Testis (tissue), 3 donors: ENCODE measurements around the gene COL9A1. TPM values are rescaled to one million over a fixed set of nuclear protein-coding genes. Genes with fewer than 3 reads are reported as not detected.

Experiments used
- DNase-seq: peaks from one replicate; pipeline ENCODE4 v3.0.0-alpha.2; 2019
- H3K27ac ChIP-seq, 2 donors: fragments of 200-600 bp; sonication (generic); one replicate each; pipeline ENCODE4 v1.5.1; 2019
- H3K27me3 ChIP-seq: fragments of 200-600 bp; sonication (generic); one replicate; pipeline ENCODE4 v1.5.1; 2019
- H3K36me3 ChIP-seq: fragments of 200-600 bp; sonication (generic); one replicate; pipeline ENCODE4 v1.5.1; 2017; ENCODE audit warnings: low read depth; ENCODE audit errors: missing control alignments
- H3K4me1 ChIP-seq: fragments of 200-600 bp; sonication (generic); one replicate; pipeline ENCODE4 v1.5.1; 2019
- H3K4me3 ChIP-seq, 2 donors: fragments of 200-600 bp; sonication (generic); one replicate each; pipeline ENCODE4 v1.5.1; 2017 to 2019
- H3K9me3 ChIP-seq: fragments of 200-600 bp; sonication (generic); one replicate; pipeline ENCODE4 v1.5.1; 2017
- POLR2A ChIP-seq: fragments of 450-650 bp; IDR thresholded peaks from one replicate; pipeline ENCODE4 v1.6.1; 2017; ENCODE audit warnings: antibody characterized with exemption, mild to moderate bottlenecking, moderate library complexity
- WGBS, 2 donors: methylation state at CpG; one replicate each; pipeline ENCODE4 v1.1.5; 2018; 5-methylcytosine and 5-hydroxymethylcytosine counted together
- intact Hi-C: fragments of 100-400 bp; cut with DNase I; formaldehyde crosslinking; loops from one replicate; pipeline ENCODE4 v1.15.1; 2023; ENCODE audit warnings: low total_unique reads
- polyA plus RNA-seq: library from polyadenylated mRNA; stranded (reverse); fragments of 350-450 nt; fragmentation: Illumina TruSeq; extraction: RNeasy Lipid Tissue Mini Kit (QIAGEN cat#74804); gene quantifications from one replicate; pipeline ENCODE4 v1.2.3, GENCODE V29; 2014; ENCODE audit warnings: low read depth, low replicate concordance; ENCODE audit not compliant: insufficient read depth
- total RNA-seq, 2 donors: library from RNA; depleted of rRNA; stranded (reverse); fragments of >200 nt; gene quantifications; one replicate each; pipeline ENCODE4 v1.2.3, GENCODE V29; 2016
- TF ChIP-seq, protein P1 (sequence below), 3 experiments: fragments of 450-650 bp in 2 of 3; fragments of 200-600 bp in 1 of 3; sonication (generic) in 1 of 3; IDR thresholded peaks; one replicate each; pipeline ENCODE4 v1.5.1; 2016 to 2019; ENCODE audit warnings: antibody characterized with exemption in 3 of 3, mild to moderate bottlenecking in 2 of 3, moderate library complexity in 1 of 3

The COL9A1 gene
- total and polyA plus RNA-seq, 3 donors from 2014 or later: 1.5 to 8.1 (median 1.8) TPM

DNA sequence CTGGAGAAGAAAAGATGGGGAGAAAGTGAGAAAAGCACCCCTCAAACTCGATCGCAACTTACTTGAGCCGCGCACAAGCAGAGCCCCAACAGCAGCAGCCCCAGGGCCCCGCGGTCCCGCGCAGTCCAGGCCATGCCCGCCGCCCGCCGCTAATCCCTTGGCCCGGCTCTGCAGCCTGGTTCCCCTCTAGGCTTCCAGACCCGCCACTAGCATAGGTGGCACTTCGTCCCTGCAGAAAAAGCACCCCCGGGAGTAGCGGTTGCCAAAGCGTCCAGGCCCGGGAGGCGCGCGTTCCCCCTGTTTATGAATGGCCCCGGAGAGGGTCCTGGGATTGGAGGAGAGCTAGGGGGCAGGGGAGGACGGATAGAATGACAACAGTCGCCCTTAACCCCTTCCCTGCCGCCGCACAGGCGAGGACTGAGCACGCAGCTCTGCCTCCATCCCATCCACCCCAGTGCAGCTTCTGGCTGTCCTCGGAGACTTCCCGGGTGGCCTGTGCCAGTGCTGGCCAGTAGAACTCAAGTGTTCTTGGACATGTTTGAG lies 19.9 kb downstream of the COL9A1 start:
- H3K36me3 ChIP-seq: no peaks in the 10 kb centered on the region
- H3K27ac ChIP-seq: no peak overlapping the region
- no peak for DNase-seq
- H3K9me3 ChIP-seq: no peaks in the 10 kb centered on the region
- H3K4me1 ChIP-seq: peaks cover 11% of the 10 kb centered on the region
- 2% methylated on average over 22 to 30 of the region's 31 CpGs for WGBS, 2 donors
- peak overlapping the region in 1 of 2 donors; percentile 5 for H3K4me3 ChIP-seq
- intact Hi-C loops: no loop called here
- TF ChIP-seq POLR2A: no peak
- TF ChIP-seq, protein P1, sequence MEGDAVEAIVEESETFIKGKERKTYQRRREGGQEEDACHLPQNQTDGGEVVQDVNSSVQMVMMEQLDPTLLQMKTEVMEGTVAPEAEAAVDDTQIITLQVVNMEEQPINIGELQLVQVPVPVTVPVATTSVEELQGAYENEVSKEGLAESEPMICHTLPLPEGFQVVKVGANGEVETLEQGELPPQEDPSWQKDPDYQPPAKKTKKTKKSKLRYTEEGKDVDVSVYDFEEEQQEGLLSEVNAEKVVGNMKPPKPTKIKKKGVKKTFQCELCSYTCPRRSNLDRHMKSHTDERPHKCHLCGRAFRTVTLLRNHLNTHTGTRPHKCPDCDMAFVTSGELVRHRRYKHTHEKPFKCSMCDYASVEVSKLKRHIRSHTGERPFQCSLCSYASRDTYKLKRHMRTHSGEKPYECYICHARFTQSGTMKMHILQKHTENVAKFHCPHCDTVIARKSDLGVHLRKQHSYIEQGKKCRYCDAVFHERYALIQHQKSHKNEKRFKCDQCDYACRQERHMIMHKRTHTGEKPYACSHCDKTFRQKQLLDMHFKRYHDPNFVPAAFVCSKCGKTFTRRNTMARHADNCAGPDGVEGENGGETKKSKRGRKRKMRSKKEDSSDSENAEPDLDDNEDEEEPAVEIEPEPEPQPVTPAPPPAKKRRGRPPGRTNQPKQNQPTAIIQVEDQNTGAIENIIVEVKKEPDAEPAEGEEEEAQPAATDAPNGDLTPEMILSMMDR (IDR thresholded peaks at IDR 0.05): no peak
- no peaks in the 10 kb centered on the region for H3K27me3 ChIP-seq

DNA sequence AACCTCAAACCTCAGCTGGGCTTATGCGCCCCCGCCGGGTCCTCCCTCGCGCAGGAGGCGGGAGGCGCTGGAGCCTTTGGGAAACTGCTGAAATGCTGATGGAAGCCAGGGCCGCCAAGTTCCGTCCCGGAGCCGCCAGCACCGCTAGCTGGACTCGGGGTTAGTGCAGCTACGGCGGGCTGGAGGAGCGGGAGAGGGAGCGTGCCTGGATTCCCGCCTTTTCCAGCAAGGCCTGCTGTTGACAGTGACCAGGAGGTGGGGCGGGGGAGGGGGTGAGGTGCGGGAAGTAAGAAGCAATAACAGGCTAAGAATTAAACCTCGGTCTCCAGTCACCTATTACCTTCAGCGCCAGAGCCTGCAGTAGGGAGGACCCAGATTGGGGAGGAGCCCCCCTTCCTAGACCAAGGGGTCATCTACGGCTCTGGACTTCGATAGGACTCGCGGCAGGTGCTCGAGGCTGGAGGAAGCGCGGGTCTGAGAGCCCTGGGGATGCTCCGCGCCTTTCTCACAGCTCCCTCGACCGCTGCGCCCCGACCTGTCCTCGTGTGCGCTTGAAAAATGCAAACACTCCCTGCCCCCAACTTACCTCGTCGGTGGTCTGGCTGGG lies 20.5 kb downstream of the COL9A1 start:
- no peak overlapping the region for H3K27ac ChIP-seq
- H3K36me3 ChIP-seq: no peaks in the 10 kb centered on the region
- intact Hi-C loops: no loop called here
- DNase-seq: no peak
- peak overlapping the region in 1 of 2 donors; percentile 5 for H3K4me3 ChIP-seq
- peaks cover 11% of the 10 kb centered on the region for H3K4me1 ChIP-seq
- no peaks in the 10 kb centered on the region for H3K27me3 ChIP-seq
- 2% methylated on average over 23 to 39 of the region's 39 CpGs for WGBS, 2 donors
- no peak for TF ChIP-seq POLR2A
- TF ChIP-seq, protein P1 (IDR thresholded peaks at IDR 0.05): no peak
- H3K9me3 ChIP-seq: no peaks in the 10 kb centered on the region

DNA sequence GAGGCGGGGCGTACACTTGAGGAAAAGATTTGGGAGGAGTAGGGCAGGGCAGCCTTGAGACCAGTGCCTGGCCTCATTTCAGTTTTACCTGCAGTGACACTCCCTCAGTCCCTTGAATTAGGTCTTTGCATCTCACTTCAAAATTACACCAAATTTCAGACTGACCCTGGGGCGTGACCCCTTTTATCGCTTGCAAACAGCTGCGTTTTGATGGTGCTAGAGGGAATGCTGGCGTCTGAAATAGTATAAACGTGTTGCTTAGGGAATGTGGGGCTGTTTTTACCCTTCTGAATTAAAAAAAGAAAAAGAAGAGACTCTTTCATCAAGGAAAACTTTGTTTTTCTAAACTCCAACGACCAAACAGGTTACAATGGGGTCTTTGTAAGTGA lies 21.0 kb downstream of the COL9A1 start:
- Histone ChIP-seq H3K27me3 (no peaks in the 10 kb centered on the region), H3K36me3 (no peaks in the 10 kb centered on the region), H3K4me1 (peaks cover 11% of the 10 kb centered on the region), H3K9me3 (no peaks in the 10 kb centered on the region), H3K4me3 (no peak overlapping the region), H3K27ac (no peak overlapping the region)
- TF ChIP-seq, protein P1 (IDR thresholded peaks at IDR 0.05): no peak
- TF ChIP-seq POLR2A: no peak
- intact Hi-C loops: no loop called here
- DNase-seq: no peak
- 16 to 24% methylated on average over 8 of the region's 8 CpGs for WGBS, 2 donors

DNA sequence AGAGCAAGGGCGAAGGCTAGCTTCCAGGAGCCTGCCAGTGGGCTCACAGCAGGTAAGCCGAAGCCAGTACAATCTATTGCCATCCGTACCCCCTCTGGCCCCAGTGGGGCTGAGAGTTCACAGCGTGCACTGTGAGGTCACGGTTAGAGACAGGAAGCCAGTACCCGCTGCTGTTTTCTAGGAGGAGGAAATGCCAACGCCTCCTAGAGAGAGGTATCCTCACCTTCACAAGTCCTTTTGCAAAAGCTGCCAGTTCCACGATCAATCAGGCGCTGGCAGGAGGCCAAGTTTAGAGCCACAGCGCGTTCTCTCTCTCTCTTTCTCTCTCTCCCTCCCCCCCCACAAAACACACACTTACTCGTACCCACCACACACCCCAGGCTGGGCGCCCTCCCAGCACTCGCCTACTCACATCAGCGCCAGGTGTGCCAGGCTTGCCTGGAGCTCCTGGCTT lies 22.5 kb downstream of the COL9A1 start:
- Histone ChIP-seq H3K9me3 (no peaks in the 10 kb centered on the region), H3K4me3 (no peak overlapping the region), H3K27ac (no peak overlapping the region), H3K36me3 (no peaks in the 10 kb centered on the region), H3K27me3 (no peaks in the 10 kb centered on the region), H3K4me1 (peaks cover 11% of the 10 kb centered on the region)
- intact Hi-C loops: no loop called here
- DNase-seq: no peak
- TF ChIP-seq, protein P1 (IDR thresholded peaks at IDR 0.05): no peak
- no peak for TF ChIP-seq POLR2A
- WGBS, 2 donors: 36 to 54% methylated on average over 14 to 15 of the region's 15 CpGs

DNA sequence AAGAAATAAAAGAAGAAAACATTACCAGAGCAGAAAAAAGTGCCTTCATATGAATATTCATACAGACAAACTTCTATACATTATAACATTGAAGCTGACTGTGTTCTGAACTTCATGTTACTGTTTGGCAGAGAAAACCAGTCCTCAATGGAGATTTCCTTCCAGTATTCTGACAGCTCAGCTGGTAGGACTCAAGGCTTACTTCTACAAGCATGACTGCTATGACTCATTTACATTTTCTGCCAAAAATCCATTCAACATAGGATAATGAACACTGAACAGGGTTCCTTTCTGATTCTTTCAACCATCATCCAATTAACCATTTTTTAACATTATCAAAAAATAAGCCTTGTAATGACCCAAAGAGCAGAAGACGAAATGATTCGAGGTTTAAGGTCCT lies 25.4 kb downstream of the COL9A1 start:
- Histone ChIP-seq H3K27ac (no peak overlapping the region), H3K4me1 (peaks cover 6% of the 10 kb centered on the region), H3K36me3 (no peaks in the 10 kb centered on the region), H3K27me3 (no peaks in the 10 kb centered on the region), H3K4me3 (no peak overlapping the region), H3K9me3 (no peaks in the 10 kb centered on the region)
- intact Hi-C loops: no loop called here
- WGBS, 2 donors: 72 to 73% methylated on average over 2 of the region's 2 CpGs
- no peak for DNase-seq
- TF ChIP-seq, protein P1 (IDR thresholded peaks at IDR 0.05): no peak
- no peak for TF ChIP-seq POLR2A
